ENCODE measurements around the gene ARID3C. TPM values are rescaled to one million over a fixed set of nuclear protein-coding genes. Genes with fewer than 3 reads are reported as not detected.

Gene ARID3C
- total and polyA plus RNA-seq, 2 experiments from 2014 or later = 0.21 to 0.27 TPM

GRCh38 chr9:34591917-34592866, 36.7 kb downstream of the ARID3C start:
- H3K4me1 ChIP-seq (ENCODE audit: insufficient read depth) = peaks cover 40% of the 10 kb centered on the region
- DNase-seq (ENCODE audit: low spot score) = no peak
- H3K36me3 ChIP-seq (replicated peaks; ENCODE audit: insufficient read depth, low read depth) = no peaks in the 10 kb centered on the region
- H3K27me3 ChIP-seq = peaks cover 82% of the 10 kb centered on the region
- WGBS (ENCODE audit: low lambda C conversion rate, missing lambda C conversion rate) = 32% methylated on average over 16 of the region's 16 CpGs
- no peak overlapping the region for H3K4me3 ChIP-seq
- H3K79me2 ChIP-seq = no peaks in the 10 kb centered on the region
- no peak overlapping the region for H3K4me2 ChIP-seq
- H2AFZ ChIP-seq = no peak overlapping the region
- TF ChIP-seq EZH2 (IDR thresholded peaks at IDR 0.05; ENCODE audit: borderline replicate concordance) (no peak), EZH2phosphoT487 (IDR thresholded peaks at IDR 0.05; ENCODE audit: low read depth, severe bottlenecking, unreplicated experiment) (no peak), CTCF (IDR thresholded peaks at IDR 0.05; ENCODE audit: poor library complexity) (no peak)
- no peak overlapping the region for H3K27ac ChIP-seq
- no peaks in the 10 kb centered on the region for H3K9me3 ChIP-seq (ENCODE audit: low read depth)
- H3K9me2 ChIP-seq (replicated peaks; ENCODE audit: insufficient read depth) = no peaks in the 10 kb centered on the region
- no peaks in the 10 kb centered on the region for H4K20me1 ChIP-seq (ENCODE audit: insufficient read depth, poor library complexity, severe bottlenecking)

GRCh38 chr9:34591248-34591916, 37.5 kb downstream of the ARID3C start:
- no peaks in the 10 kb centered on the region for H3K36me3 ChIP-seq (replicated peaks; ENCODE audit: insufficient read depth, low read depth)
- H3K4me1 ChIP-seq (ENCODE audit: insufficient read depth) = peaks cover 40% of the 10 kb centered on the region
- H3K9me2 ChIP-seq (replicated peaks; ENCODE audit: insufficient read depth) = no peaks in the 10 kb centered on the region
- H4K20me1 ChIP-seq (ENCODE audit: insufficient read depth, poor library complexity, severe bottlenecking) = no peaks in the 10 kb centered on the region
- 6% methylated on average over 48 of the region's 60 CpGs for WGBS (ENCODE audit: low lambda C conversion rate, missing lambda C conversion rate)
- peak overlapping the region; percentile 93 for H3K4me2 ChIP-seq
- no peaks in the 10 kb centered on the region for H3K79me2 ChIP-seq
- no peak overlapping the region for H2AFZ ChIP-seq
- TF ChIP-seq EZH2 (IDR thresholded peaks at IDR 0.05; ENCODE audit: borderline replicate concordance) = peak; percentile 84
- TF ChIP-seq CTCF (IDR thresholded peaks at IDR 0.05; ENCODE audit: poor library complexity) = peak; percentile 93
- TF ChIP-seq EZH2phosphoT487 (IDR thresholded peaks at IDR 0.05; ENCODE audit: low read depth, severe bottlenecking, unreplicated experiment) = no peak
- H3K4me3 ChIP-seq = no peak overlapping the region
- DNase-seq (ENCODE audit: low spot score) = peak; percentile 89
- H3K9me3 ChIP-seq (ENCODE audit: low read depth) = no peaks in the 10 kb centered on the region
- peaks cover 85% of the 10 kb centered on the region for H3K27me3 ChIP-seq
- no peak overlapping the region for H3K27ac ChIP-seq

- peak overlapping the region; percentile 35 for H2AFZ ChIP-seq
- peak overlapping the region; percentile 93 for H3K4me2 ChIP-seq
- no peaks in the 10 kb centered on the region for H3K79me2 ChIP-seq
- H3K36me3 ChIP-seq (replicated peaks; ENCODE audit: insufficient read depth, low read depth) = no peaks in the 10 kb centered on the region
- DNase-seq (ENCODE audit: low spot score) = no peak
- no peaks in the 10 kb centered on the region for H3K9me2 ChIP-seq (replicated peaks; ENCODE audit: insufficient read depth)
- no peak overlapping the region for H3K27ac ChIP-seq
- H3K4me3 ChIP-seq = peak overlapping the region; percentile 49
- peaks cover 87% of the 10 kb centered on the region for H3K27me3 ChIP-seq
- peaks cover 40% of the 10 kb centered on the region for H3K4me1 ChIP-seq (ENCODE audit: insufficient read depth)
- no peaks in the 10 kb centered on the region for H3K9me3 ChIP-seq (ENCODE audit: low read depth)
- TF ChIP-seq EZH2 (IDR thresholded peaks at IDR 0.05; ENCODE audit: borderline replicate concordance) (no peak), EZH2phosphoT487 (IDR thresholded peaks at IDR 0.05; ENCODE audit: low read depth, severe bottlenecking, unreplicated experiment) (no peak), CTCF (IDR thresholded peaks at IDR 0.05; ENCODE audit: poor library complexity) (no peak)
- H4K20me1 ChIP-seq (ENCODE audit: insufficient read depth, poor library complexity, severe bottlenecking) = no peaks in the 10 kb centered on the region
- WGBS (ENCODE audit: low lambda C conversion rate, missing lambda C conversion rate) = 13% methylated on average over 40 of the region's 40 CpGs
Measured at GRCh38 chr9:34590381-34591247, 38.3 kb downstream of the ARID3C start.
